GM12864 (cell line): ENCODE data around the gene UBE2M.
A peak's percentile ranks its signal among the peaks of the same experiment; 100 is the strongest.
"Not testable (repeated sequence)": the region's sequence is repeated elsewhere in the genome, so short reads cannot be mapped to it uniquely, and the experiment has no call there.

Experiments used
- DNase-seq: peaks from one replicate; pipeline ENCODE4 v3.0.0-alpha.2; 2011; ENCODE audit warnings: low read depth
- H3K4me3 ChIP-seq: 2 replicates; pipeline ENCODE4 v1.5.1; 2011; ENCODE audit warnings: mild to moderate bottlenecking, low read depth, low read length, control low read depth
- CTCF ChIP-seq: IDR thresholded peaks from 2 replicates; pipeline ENCODE4 v1.5.1; 2011; ENCODE audit warnings: low read depth, mild to moderate bottlenecking, moderate library complexity, low read length, control low read depth, inconsistent platforms; ENCODE audit errors: missing control alignments

The UBE2M gene

GRCh38 chr19:58581227-58582141 is 23.1 kb upstream of the UBE2M start:
- no peak overlapping the region for H3K4me3 ChIP-seq
- DNase-seq = peak; percentile 70
- peak; percentile 98 for TF ChIP-seq CTCF

DNA sequence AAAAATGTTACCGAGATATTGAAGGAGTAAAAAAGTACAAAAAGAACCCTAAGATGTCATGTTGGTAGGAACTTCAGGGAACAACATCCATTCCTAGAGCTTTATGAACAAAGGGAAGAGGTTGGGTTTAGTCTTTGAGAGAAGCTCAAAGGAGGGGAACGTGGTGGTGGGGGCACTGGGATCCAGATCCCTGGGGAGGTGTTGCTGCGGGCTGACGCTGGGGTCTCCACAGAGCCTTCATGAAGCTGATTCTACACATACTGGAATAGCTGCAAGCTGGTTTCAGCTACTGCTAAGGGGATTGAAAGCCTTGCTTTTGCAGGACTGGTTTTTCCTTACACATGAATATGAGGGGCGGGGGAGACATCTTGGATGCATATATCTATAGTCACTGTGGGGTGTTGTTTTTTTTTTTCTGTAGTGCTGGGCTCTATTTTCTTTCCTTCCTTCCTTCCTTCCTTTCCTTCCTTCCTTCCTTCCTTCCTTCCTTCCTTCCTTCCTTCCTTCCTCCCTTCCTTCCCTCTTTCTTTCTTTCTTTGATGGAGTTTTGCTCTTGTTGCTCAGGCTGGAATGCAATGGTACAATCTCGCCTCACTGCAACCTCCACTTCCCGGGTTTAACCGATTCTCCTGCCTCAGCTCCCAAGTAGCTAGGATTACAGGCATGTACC is 21.2 kb upstream of the UBE2M start:
- no peak overlapping the region for H3K4me3 ChIP-seq
- no peak for TF ChIP-seq CTCF
- no peak for DNase-seq

- no peak overlapping the region for H3K4me3 ChIP-seq
- DNase-seq = no peak
- no peak for TF ChIP-seq CTCF
Measured at GRCh38 chr19:58578012-58578925, 19.9 kb upstream of the UBE2M start.

- DNase-seq, H3K4me3 ChIP-seq: not testable (repeated sequence)
Measured at GRCh38 chr19:58577581-58577980, 19.2 kb upstream of the UBE2M start.

- TF ChIP-seq CTCF = no peak
- H3K4me3 ChIP-seq = peak overlapping the region; percentile 78
- DNase-seq = peak; percentile 68
Measured at GRCh38 chr19:58575183-58576041, 17.0 kb upstream of the UBE2M start.

DNA sequence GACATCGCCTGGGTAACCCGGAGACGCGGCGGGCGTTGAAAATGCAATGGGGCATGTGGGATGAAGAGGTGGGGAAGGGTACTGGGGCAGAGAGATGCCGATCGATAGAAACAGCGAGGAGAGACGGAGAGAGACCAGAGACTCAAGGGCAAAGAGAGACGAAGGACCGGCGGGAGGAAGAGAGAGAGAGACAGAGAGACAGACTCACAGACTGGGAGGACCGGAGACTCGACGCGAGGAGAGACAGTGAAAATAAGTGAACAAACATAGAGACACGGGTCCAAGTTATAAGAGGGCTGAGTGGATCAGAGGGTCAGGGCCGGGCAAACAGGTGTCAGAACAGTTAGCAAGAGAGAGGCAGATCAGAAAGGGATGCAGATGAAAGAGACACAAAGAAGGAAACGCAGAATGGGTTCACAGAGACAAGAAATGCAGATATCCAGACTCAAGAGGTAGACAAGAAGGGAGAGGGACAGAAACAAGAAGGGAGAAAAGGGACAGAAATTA is 15.3 kb upstream of the UBE2M start:
- DNase-seq = no peak
- H3K4me3 ChIP-seq = peak overlapping the region; percentile 59
- TF ChIP-seq CTCF = no peak
